Measurements from ENCODE around the gene MIF4GD. TPM values are rescaled to one million over a fixed set of nuclear protein-coding genes. Genes with fewer than 3 reads are reported as not detected.
A peak's percentile ranks its signal among the peaks of the same experiment; 100 is the strongest.

MIF4GD gene
- total RNA-seq, 1 donor from 2014 or later, result 32.4 TPM

- H3K4me3 ChIP-seq, result no peak overlapping the region
- H3K27ac ChIP-seq, result no peak overlapping the region
- no peak for DNase-seq (ENCODE audit: low spot score in 2 of 2)
- intact Hi-C loops (cut with DNase I), result no loop called here
- H3K27me3 ChIP-seq, result no peaks in the 10 kb centered on the region
- H3K4me1 ChIP-seq, result no peaks in the 10 kb centered on the region
- TF ChIP-seq, protein P1, sequence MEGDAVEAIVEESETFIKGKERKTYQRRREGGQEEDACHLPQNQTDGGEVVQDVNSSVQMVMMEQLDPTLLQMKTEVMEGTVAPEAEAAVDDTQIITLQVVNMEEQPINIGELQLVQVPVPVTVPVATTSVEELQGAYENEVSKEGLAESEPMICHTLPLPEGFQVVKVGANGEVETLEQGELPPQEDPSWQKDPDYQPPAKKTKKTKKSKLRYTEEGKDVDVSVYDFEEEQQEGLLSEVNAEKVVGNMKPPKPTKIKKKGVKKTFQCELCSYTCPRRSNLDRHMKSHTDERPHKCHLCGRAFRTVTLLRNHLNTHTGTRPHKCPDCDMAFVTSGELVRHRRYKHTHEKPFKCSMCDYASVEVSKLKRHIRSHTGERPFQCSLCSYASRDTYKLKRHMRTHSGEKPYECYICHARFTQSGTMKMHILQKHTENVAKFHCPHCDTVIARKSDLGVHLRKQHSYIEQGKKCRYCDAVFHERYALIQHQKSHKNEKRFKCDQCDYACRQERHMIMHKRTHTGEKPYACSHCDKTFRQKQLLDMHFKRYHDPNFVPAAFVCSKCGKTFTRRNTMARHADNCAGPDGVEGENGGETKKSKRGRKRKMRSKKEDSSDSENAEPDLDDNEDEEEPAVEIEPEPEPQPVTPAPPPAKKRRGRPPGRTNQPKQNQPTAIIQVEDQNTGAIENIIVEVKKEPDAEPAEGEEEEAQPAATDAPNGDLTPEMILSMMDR (IDR thresholded peaks at IDR 0.05), result no peak
- H3K36me3 ChIP-seq, result peaks cover 25 to 28% of the 10 kb centered on the region in 2 donors
- H3K9me3 ChIP-seq, result no peaks in the 10 kb centered on the region
Measured at GRCh38 chr17:75316253-75316652, 45.2 kb upstream of the MIF4GD start.

- Histone ChIP-seq H3K36me3 (peaks cover 19 to 23% of the 10 kb centered on the region in 2 donors), H3K27me3 (no peaks in the 10 kb centered on the region), H3K9me3 (no peaks in the 10 kb centered on the region), H3K27ac (no peak overlapping the region), H3K4me1 (no peaks in the 10 kb centered on the region), H3K4me3 (no peak overlapping the region)
- intact Hi-C loops (cut with DNase I), result no loop called here
- TF ChIP-seq, protein P1 (IDR thresholded peaks at IDR 0.05), result no peak
- DNase-seq (ENCODE audit: low spot score in 2 of 2), result no peak
Measured at GRCh38 chr17:75315541-75316243, 44.7 kb upstream of the MIF4GD start.

DNA sequence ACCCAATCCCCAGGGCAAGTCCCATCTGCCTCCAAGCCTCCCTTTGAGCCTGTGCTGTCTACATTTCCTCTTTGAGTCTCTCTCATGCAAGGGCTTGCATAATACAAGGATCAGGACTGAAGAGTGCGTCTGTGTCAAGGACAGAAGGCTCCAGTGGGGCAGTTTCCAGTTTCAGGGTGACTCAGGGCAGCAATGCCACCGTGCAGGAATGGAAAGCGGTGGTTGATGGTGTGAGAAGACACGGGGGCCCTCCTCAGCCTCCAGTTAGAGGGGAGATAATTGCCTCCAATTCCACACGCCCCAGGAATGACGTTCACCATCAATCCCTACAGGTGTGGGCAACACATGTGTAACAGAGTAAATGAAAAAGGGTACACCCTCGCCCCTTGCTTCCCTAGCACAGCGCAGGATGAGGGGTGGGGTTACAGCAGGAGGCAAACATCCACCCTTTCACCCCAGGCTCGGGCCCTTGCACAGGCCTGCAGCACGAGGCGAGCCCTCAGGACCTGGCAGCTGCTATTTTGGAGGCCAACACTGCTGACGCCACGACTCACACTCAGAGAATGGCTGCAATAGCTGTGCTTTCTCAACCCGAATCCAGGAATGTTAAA is 43.0 kb upstream of the MIF4GD start:
- Histone ChIP-seq H3K36me3 (peaks cover 7 to 14% of the 10 kb centered on the region in 2 donors), H3K4me1 (no peaks in the 10 kb centered on the region), H3K9me3 (no peaks in the 10 kb centered on the region), H3K4me3 (no peak overlapping the region), H3K27ac (peak overlapping the region; percentile 11 to 26), H3K27me3 (no peaks in the 10 kb centered on the region)
- DNase-seq (ENCODE audit: low spot score in 2 of 2), result peak in 1 of 2 donors; percentile 30
- TF ChIP-seq, protein P1 (IDR thresholded peaks at IDR 0.05), result no peak
- intact Hi-C loops (cut with DNase I), result no loop called here

- Histone ChIP-seq H3K36me3 (no peaks in the 10 kb centered on the region), H3K27me3 (no peaks in the 10 kb centered on the region), H3K4me1 (no peaks in the 10 kb centered on the region), H3K9me3 (no peaks in the 10 kb centered on the region), H3K27ac (peak overlapping the region; percentile 6 to 30), H3K4me3 (no peak overlapping the region)
- intact Hi-C loops (cut with DNase I), result no loop called here
- DNase-seq (ENCODE audit: low spot score in 2 of 2), result no peak
- TF ChIP-seq, protein P1 (IDR thresholded peaks at IDR 0.05), result no peak
Measured at GRCh38 chr17:75308732-75309629, 38.0 kb upstream of the MIF4GD start.

- H3K9me3 ChIP-seq, result no peaks in the 10 kb centered on the region
- DNase-seq (ENCODE audit: low spot score in 2 of 2), result no peak
- intact Hi-C loops (cut with DNase I), result no loop called here
- TF ChIP-seq, protein P1 (IDR thresholded peaks at IDR 0.05), result no peak
- no peaks in the 10 kb centered on the region for H3K4me1 ChIP-seq
- H3K4me3 ChIP-seq, result no peak overlapping the region
- no peaks in the 10 kb centered on the region for H3K36me3 ChIP-seq
- H3K27ac ChIP-seq, result no peak overlapping the region
- H3K27me3 ChIP-seq, result no peaks in the 10 kb centered on the region
Measured at GRCh38 chr17:75307957-75308731, 37.1 kb upstream of the MIF4GD start.
